ENCODE results near the gene KDM2B.
"Not testable (repeated sequence)": the region's sequence is repeated elsewhere in the genome, so short reads cannot be mapped to it uniquely, and the experiment has no call there.

The KDM2B gene

GRCh38 chr12:121495746-121496145 is 85.1 kb downstream of the KDM2B start:
- no peak for DNase-seq

- DNase-seq = no peak
These were observed 86.6 kb downstream of the KDM2B start for GRCh38 chr12:121494093-121494787.

GRCh38 chr12:121490401-121491281 is 90.2 kb downstream of the KDM2B start:
- DNase-seq = no peak

GRCh38 chr12:121489874-121490273 is 90.9 kb downstream of the KDM2B start:
- DNase-seq = no peak

- DNase-seq = no peak
These were observed 95.9 kb downstream of the KDM2B start for GRCh38 chr12:121484967-121485366.

GRCh38 chr12:121484564-121484963 is 96.3 kb downstream of the KDM2B start:
- not testable (repeated sequence) for DNase-seq

GRCh38 chr12:121483949-121484348 is 96.9 kb downstream of the KDM2B start:
- DNase-seq = no peak

GRCh38 chr12:121476477-121476876 is 104.3 kb downstream of the KDM2B start:
- no peak for DNase-seq

- DNase-seq = no peak
These were observed 105.5 kb downstream of the KDM2B start for GRCh38 chr12:121475279-121475678.

- no peak for DNase-seq
These were observed 108.5 kb downstream of the KDM2B start for GRCh38 chr12:121472150-121472905.

GRCh38 chr12:121470751-121471150 is 110.1 kb downstream of the KDM2B start:
- no peak for DNase-seq

- DNase-seq = no peak
These were observed 112.4 kb downstream of the KDM2B start for GRCh38 chr12:121468499-121468801.

- no peak for DNase-seq
These were observed 113.0 kb downstream of the KDM2B start for GRCh38 chr12:121467638-121468498.

- peak; percentile 64 for DNase-seq
These were observed 113.8 kb downstream of the KDM2B start for GRCh38 chr12:121466794-121467637.

- no peak for DNase-seq
These were observed 114.7 kb downstream of the KDM2B start for GRCh38 chr12:121465921-121466793.

GRCh38 chr12:121464331-121464730 is 116.5 kb downstream of the KDM2B start:
- DNase-seq = no peak

GRCh38 chr12:121461048-121461447 is 119.8 kb downstream of the KDM2B start:
- no peak for DNase-seq

GRCh38 chr12:121456551-121456950 is 124.3 kb downstream of the KDM2B start:
- no peak for DNase-seq

- no peak for DNase-seq
These were observed 124.9 kb downstream of the KDM2B start for GRCh38 chr12:121455766-121456420.

GRCh38 chr12:121454921-121455320 is 125.9 kb downstream of the KDM2B start:
- no peak for DNase-seq

Measured in NCI-H1417 treated with DMSO at 0.1 percent for 48 hours (cell line).